ENCODE measurements around the gene GMEB2.

DNA sequence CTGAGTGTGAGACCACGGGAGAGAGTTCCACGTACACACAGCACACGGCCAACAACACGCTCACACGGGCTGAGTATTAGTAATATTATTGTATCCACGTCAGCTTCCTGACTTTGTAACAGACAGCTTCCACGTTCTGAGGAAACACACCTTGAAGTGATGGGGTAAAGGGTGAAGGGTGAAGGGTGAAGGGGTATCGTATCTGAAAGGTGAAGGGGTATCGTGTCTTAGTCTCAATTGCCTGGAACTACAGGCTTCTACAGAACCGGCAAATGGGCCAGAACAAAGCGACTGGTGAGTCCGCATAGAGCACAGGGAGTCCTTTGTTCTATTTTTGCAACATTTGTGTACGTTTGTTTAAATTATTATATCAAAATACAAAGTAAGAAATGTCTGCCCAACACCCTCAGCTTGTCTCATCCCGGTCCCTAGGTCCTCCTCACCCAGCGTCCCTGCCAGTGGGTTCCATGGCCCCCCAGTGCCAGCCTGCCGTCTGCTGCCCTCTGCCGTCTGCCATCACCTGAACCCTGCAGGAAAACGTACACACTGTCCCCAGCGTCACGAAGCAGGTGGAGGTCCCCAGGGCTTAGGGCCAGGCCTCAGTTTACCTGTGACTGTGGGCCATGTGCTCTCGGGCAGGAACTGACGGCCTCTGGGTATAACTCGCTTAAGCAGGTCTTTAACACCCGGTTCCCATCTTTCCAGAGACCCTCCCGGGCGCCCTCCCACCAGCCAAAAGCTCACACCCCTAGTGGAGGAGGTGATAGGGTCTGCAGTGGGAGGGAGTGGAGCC, 48.5 kb downstream of the GMEB2 start:
- TF ChIP-seq, protein P1, sequence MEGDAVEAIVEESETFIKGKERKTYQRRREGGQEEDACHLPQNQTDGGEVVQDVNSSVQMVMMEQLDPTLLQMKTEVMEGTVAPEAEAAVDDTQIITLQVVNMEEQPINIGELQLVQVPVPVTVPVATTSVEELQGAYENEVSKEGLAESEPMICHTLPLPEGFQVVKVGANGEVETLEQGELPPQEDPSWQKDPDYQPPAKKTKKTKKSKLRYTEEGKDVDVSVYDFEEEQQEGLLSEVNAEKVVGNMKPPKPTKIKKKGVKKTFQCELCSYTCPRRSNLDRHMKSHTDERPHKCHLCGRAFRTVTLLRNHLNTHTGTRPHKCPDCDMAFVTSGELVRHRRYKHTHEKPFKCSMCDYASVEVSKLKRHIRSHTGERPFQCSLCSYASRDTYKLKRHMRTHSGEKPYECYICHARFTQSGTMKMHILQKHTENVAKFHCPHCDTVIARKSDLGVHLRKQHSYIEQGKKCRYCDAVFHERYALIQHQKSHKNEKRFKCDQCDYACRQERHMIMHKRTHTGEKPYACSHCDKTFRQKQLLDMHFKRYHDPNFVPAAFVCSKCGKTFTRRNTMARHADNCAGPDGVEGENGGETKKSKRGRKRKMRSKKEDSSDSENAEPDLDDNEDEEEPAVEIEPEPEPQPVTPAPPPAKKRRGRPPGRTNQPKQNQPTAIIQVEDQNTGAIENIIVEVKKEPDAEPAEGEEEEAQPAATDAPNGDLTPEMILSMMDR (IDR thresholded peaks at IDR 0.05; ENCODE audit: low read length) = peak; percentile 47
- no peak for TF ChIP-seq EZH2 (optimal IDR thresholded peaks at IDR 0.05; ENCODE audit: low read depth, low read length)
